HepG2 (cell line): ENCODE data around the gene MUC4. TPM values are rescaled to one million over a fixed set of nuclear protein-coding genes. Genes with fewer than 3 reads are reported as not detected.

Source experiments
- ATAC-seq: fragments of 200-7000 bp; cut with Tn5 transposase; 3 replicates; pipeline ENCODE4 v1.9.1; 2020; ENCODE audit warnings: mild to moderate bottlenecking, moderate library complexity
- BruUV-seq: library from RNA; stranded (reverse); fragments of 400-500 nt; replicated peaks from 2 replicates; lab custom pipeline; 2021; lab: Mats Ljungman, UMichigan
- CTCF ChIA-PET: fragments of 300-600 bp; formaldehyde crosslinking; extraction: SDS; loops from one replicate; lab custom pipeline; 2021; ENCODE audit warnings: low total read pairs, inconsistent platforms, low intra/inter-chr PET ratio; lab: Yijun Ruan, JAX
- POLR2A ChIA-PET: fragments of 350-600 bp; sonication (Branson Sonifier 250); formaldehyde crosslinking; loops from one replicate; lab custom pipeline; 2020; ENCODE audit warnings: antibody characterized with exemption, inconsistent platforms; lab: Yijun Ruan, JAX
- DNase-seq: peaks from one replicate; pipeline ENCODE4 v3.0.0-alpha.2; 2015; ENCODE audit warnings: low spot score
- FAIRE-seq: peaks from 3 replicates; lab custom pipeline; 2011; peaks lifted over from hg19 to GRCh38; lab: Jason Lieb, UNC
- H2AFZ ChIP-seq: one replicate; pipeline ENCODE4 v1.6.1; 2011; ENCODE audit warnings: low read length, inconsistent platforms
- H3K27ac ChIP-seq: fragments of 300-600 bp; 3 replicates; pipeline ENCODE4 v1.8.0; 2011; ENCODE audit warnings: mixed run types, mild to moderate bottlenecking, mixed read lengths, low read length, inconsistent platforms; ENCODE audit not compliant: insufficient read depth; ENCODE audit errors: extremely low read length
- H3K27me3 ChIP-seq, 2 experiments: fragments of 200-600 bp in 1 of 2; 2 replicates in 1 of 2; 3 replicates in 1 of 2; pipeline versions ENCODE4 v1.6.0 to v1.8.0; 2011; ENCODE audit warnings: low read length in 2 of 2, mild to moderate bottlenecking in 2 of 2, moderate library complexity in 2 of 2, inconsistent platforms in 1 of 2; ENCODE audit not compliant: insufficient read depth in 2 of 2, control insufficient read depth in 1 of 2
- H3K36me3 ChIP-seq, 2 experiments: fragments of 200-600 bp in 1 of 2; replicated peaks in 1 of 2; 2 replicates in 1 of 2; 3 replicates in 1 of 2; pipeline versions ENCODE4 v1.5.1 to v1.8.0; 2011; ENCODE audit warnings: low read length in 2 of 2, inconsistent platforms in 1 of 2; ENCODE audit not compliant: insufficient read depth in 2 of 2, control insufficient read depth in 1 of 2
- H3K4me1 ChIP-seq: 2 replicates; pipeline ENCODE4 v1.5.1; 2012; ENCODE audit warnings: low read length, inconsistent platforms; ENCODE audit not compliant: insufficient read depth
- H3K4me2 ChIP-seq: 2 replicates; pipeline ENCODE4 v1.6.0; 2011; ENCODE audit warnings: low read depth, low read length, inconsistent platforms
- H3K4me3 ChIP-seq, 3 experiments: fragments of 200-600 bp in 1 of 3; sonication (generic), shearing (Covaris generic) in 1 of 3; replicated peaks in 1 of 3; 2 replicates each; pipeline ENCODE4 v1.5.1; 2011 to 2016; ENCODE audit warnings: low read length in 3 of 3, inconsistent platforms in 2 of 3, low read depth in 2 of 3, mild to moderate bottlenecking in 2 of 3, control low read depth in 1 of 3, mixed read lengths in 1 of 3; ENCODE audit not compliant: insufficient read depth in 1 of 3
- H3K79me2 ChIP-seq: one replicate; pipeline ENCODE4 v1.6.1; 2011; ENCODE audit warnings: low read length, inconsistent platforms; ENCODE audit not compliant: insufficient read depth
- H3K9ac ChIP-seq: 2 replicates; pipeline ENCODE4 v1.6.0; 2011; ENCODE audit warnings: mild to moderate bottlenecking, low read depth, low read length, inconsistent platforms; ENCODE audit not compliant: insufficient read depth
- H3K9me3 ChIP-seq: 2 replicates; pipeline ENCODE4 v1.5.1; 2012; ENCODE audit warnings: mild to moderate bottlenecking, low read length
- H4K20me1 ChIP-seq: 2 replicates; pipeline ENCODE4 v1.6.0; 2011; ENCODE audit warnings: inconsistent platforms, mild to moderate bottlenecking, low read length, moderate library complexity; ENCODE audit not compliant: insufficient read depth
- ESRRA ChIP-seq: sonication (generic); formaldehyde crosslinking; IDR thresholded peaks from 2 replicates; pipeline ENCODE4 v1.5.1; 2020; ENCODE audit warnings: mild to moderate bottlenecking, low read depth, missing genetic modification reagents
- MED13 ChIP-seq: sonication (generic); formaldehyde crosslinking; IDR thresholded peaks from 2 replicates; pipeline ENCODE4 v1.5.0; 2020; ENCODE audit warnings: missing genetic modification reagents
- SMARCC2 ChIP-seq: fragments of 450-650 bp; IDR thresholded peaks from 2 replicates; pipeline ENCODE4 v1.6.1; 2017; ENCODE audit warnings: antibody characterized with exemption, mild to moderate bottlenecking
- SP4 ChIP-seq: sonication (generic); formaldehyde crosslinking; IDR thresholded peaks from 2 replicates; pipeline ENCODE4 v1.8.1; 2023; ENCODE audit warnings: mild to moderate bottlenecking, missing genetic modification reagents
- ZNF7 ChIP-seq: IDR thresholded peaks from 2 replicates; pipeline ENCODE4 v1.6.1; 2016; ENCODE audit warnings: missing biosample characterization, missing genetic modification reagents
- WGBS: methylation state at CpG from one replicate; pipeline ENCODE4 v1.1.6; 2017; ENCODE audit warnings: low lambda C conversion rate; 5-methylcytosine and 5-hydroxymethylcytosine counted together
- in situ Hi-C: cut with HindIII; loops from 2 replicates; pipeline ENCODE4 v1.10.0; 2017; ENCODE audit warnings: low pct_unique_long_range_greater_than_20kb; ENCODE audit not compliant: extremely low pct_ligation_motif_present
- intact Hi-C: fragments of 100-400 bp; cut with micrococcal nuclease; formaldehyde crosslinking; loops from one replicate; pipeline ENCODE4 v1.10.0; 2022; ENCODE audit not compliant: unreplicated experiment
- polyA plus RNA-seq, 8 experiments: library from polyadenylated mRNA; depleted of rRNA in 3 of 8; stranded (reverse) in 7 of 8; unstranded in 1 of 8; fragments of >200 nt; fragmentation: Illumina TruSeq in 4 of 8; extraction: Trizol in 4 of 8; gene quantifications; 2 replicates each; pipeline versions ENCODE4 v1.2.1 to v1.2.3, GENCODE V29; 2011 to 2016; ENCODE audit warnings: low read depth in 4 of 8, missing spikeins in 1 of 8, mixed read lengths in 1 of 8; ENCODE audit not compliant: insufficient read depth in 1 of 8
- total RNA-seq, 5 experiments: library from RNA; depleted of rRNA; stranded (reverse); fragments of >200 nt; fragmentation: Illumina TruSeq; extraction: Trizol; gene quantifications; 2 replicates each; pipeline ENCODE4 v1.2.3, GENCODE V29; 2016; ENCODE audit warnings: low read depth in 1 of 5
- TF ChIP-seq, protein P1 (sequence below): sonication (generic); formaldehyde crosslinking; IDR thresholded peaks from 2 replicates; pipeline ENCODE4 v1.5.0; 2020; ENCODE audit warnings: mild to moderate bottlenecking, missing genetic modification reagents, moderate library complexity

MUC4 gene
- total and polyA plus RNA-seq, 2 of the 13 experiments (the other 11 are each of a cell fraction or from before 2014, with no cell fraction given) = not detected

DNA sequence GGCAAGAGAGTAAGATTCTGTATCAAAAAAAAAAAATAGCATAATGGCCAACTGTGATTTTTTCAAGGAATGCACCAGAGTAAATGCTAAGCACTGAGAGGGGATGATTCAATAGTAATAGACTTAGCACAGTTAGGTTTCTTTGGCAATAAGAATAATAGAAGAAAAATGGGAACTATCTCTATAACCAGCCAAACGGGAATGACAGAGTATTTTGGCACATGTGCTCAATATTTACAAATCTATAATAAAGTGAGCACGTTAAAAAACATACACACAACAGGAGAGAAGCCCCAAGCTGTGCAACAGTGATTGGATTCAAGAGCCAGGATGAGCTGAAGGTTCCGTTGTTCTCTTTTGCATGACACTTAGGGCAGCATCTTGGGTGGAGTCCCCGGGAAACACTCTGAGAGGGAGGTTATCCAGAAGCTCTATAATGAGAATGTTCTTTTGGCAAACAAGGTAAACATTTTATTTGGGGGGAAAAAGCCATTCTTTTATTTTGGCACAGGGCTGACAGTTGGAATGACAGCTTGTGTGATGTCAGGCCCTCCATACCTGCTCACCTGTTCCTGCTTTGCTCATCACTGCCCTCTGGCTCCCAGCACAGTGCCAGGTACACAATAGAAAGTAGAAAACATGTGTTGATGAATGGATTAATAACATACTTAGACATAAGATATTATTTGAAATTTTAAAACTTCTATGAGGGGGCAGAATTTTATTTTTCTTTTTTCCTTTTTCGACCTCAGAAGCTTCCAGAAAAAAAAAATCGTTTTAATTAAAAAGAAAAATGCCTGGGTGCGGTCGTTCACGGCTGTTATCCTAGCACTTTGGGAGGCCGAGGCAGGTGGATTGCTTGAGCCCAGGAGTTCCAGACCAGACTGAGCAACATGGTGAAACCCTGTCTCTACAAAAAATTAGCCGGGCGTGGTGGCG is 44.0 kb upstream of the MUC4 start:
- no peak overlapping the region for H2AFZ ChIP-seq
- intact Hi-C loops (no loop called here), in situ Hi-C loops (loop anchor here (5.0 to 10.0 kb wide), 2 partner anchors 37 to 59 kb away; no protein-coding TSS in a partner anchor)
- peaks cover 2 to 48% of the 10 kb centered on the region in 2 experiments for H3K27me3 ChIP-seq
- no peaks in the 10 kb centered on the region for H3K9me3 ChIP-seq
- CTCF ChIA-PET = no interaction called here
- no peaks in the 10 kb centered on the region for H3K79me2 ChIP-seq
- peaks cover 26% of the 10 kb centered on the region for H3K4me1 ChIP-seq
- TF ChIP-seq MED13 (CRISPR knock-in tag) = no peak
- TF ChIP-seq, protein P1, sequence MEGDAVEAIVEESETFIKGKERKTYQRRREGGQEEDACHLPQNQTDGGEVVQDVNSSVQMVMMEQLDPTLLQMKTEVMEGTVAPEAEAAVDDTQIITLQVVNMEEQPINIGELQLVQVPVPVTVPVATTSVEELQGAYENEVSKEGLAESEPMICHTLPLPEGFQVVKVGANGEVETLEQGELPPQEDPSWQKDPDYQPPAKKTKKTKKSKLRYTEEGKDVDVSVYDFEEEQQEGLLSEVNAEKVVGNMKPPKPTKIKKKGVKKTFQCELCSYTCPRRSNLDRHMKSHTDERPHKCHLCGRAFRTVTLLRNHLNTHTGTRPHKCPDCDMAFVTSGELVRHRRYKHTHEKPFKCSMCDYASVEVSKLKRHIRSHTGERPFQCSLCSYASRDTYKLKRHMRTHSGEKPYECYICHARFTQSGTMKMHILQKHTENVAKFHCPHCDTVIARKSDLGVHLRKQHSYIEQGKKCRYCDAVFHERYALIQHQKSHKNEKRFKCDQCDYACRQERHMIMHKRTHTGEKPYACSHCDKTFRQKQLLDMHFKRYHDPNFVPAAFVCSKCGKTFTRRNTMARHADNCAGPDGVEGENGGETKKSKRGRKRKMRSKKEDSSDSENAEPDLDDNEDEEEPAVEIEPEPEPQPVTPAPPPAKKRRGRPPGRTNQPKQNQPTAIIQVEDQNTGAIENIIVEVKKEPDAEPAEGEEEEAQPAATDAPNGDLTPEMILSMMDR (CRISPR knock-in tag) = peak; percentile 17; the same call in 1 of the 2 replicates
- 51% methylated on average over 13 of the region's 13 CpGs for WGBS
- H3K9ac ChIP-seq = no peak overlapping the region
- ATAC-seq = no peak
- no peaks in the 10 kb centered on the region for H4K20me1 ChIP-seq
- no peak overlapping the region for H3K4me3 ChIP-seq
- no peak for FAIRE-seq
- no peak overlapping the region for H3K27ac ChIP-seq
- BruUV-seq = no TSS peak
- DNase-seq = no peak
- POLR2A ChIA-PET = no interaction called here
- no peaks in the 10 kb centered on the region for H3K36me3 ChIP-seq
- H3K4me2 ChIP-seq = no peak overlapping the region

DNA sequence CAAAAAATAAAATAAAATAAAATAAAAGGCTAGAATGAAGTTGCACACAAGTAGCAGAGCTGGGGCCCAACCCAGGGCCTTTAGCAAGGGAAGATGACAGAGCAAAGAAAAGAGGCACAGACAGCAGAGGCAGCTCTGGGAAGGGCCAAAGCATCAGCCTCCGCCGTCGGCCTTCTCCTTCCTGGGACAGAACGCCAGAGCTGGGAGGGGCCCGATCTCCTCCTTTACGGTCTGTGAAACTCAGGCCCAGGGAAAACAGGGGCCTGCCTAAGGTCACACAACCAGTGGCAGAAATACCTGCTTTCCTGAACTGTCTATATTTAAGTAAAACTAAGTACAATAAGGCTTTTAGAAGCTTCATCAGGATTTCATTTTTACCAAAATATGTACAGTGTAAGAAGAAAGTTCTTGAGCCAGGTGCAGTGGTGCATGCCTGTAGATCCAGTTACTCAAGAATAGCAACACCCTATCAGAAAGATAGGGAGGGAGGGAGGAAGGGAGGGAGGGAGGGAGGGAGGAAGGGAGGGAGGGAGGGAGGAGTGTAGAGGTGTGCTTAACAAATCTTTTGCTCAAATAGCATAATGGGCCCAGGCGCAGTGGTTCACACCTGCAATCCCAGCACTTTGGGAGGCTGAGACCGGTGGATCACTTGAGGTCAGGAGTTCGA is 43.0 kb upstream of the MUC4 start:
- 35% methylated on average over 9 of the region's 9 CpGs for WGBS
- DNase-seq (no peak), ATAC-seq (no peak), FAIRE-seq (no peak)
- Histone ChIP-seq H2AFZ (no peak overlapping the region), H4K20me1 (no peaks in the 10 kb centered on the region), H3K27me3 (peaks cover 2 to 39% of the 10 kb centered on the region in 2 experiments; a peak in 4 of 5 replicates), H3K4me2 (no peak overlapping the region), H3K79me2 (no peaks in the 10 kb centered on the region), H3K27ac (no peak overlapping the region), H3K36me3 (no peaks in the 10 kb centered on the region), H3K4me1 (peaks cover 28% of the 10 kb centered on the region), H3K9me3 (no peaks in the 10 kb centered on the region), H3K4me3 (no peak overlapping the region), H3K9ac (no peak overlapping the region)
- in situ Hi-C loops (loop anchor here (5.0 to 10.0 kb wide), 2 partner anchors 38 to 60 kb away; no protein-coding TSS in a partner anchor), intact Hi-C loops (no loop called here)
- BruUV-seq = no TSS peak
- ChIA-PET CTCF (no interaction called here), POLR2A (no interaction called here)
- TF ChIP-seq SP4 (CRISPR knock-in tag) = no peak
- no peak for TF ChIP-seq ZNF7 (CRISPR knock-in tag)
- no peak for TF ChIP-seq SMARCC2
- no peak for TF ChIP-seq ESRRA (CRISPR knock-in tag)
